Measurements from ENCODE around the gene CIAO1.

GRCh38 chr2:96267159-96267971 is 1.3 kb downstream of the CIAO1 start:
- no peak for TF ChIP-seq POLR2A (IDR thresholded peaks at IDR 0.05; ENCODE audit: low read depth, low read length)
- TF ChIP-seq POLR2AphosphoS5 (IDR thresholded peaks at IDR 0.05; ENCODE audit: low read depth, low read length): no peak
- no peak for TF ChIP-seq TAF1 (IDR thresholded peaks at IDR 0.05; ENCODE audit: low read depth, low read length)
- no peak for TF ChIP-seq POU2F2 (IDR thresholded peaks at IDR 0.05; ENCODE audit: low read depth, low read length)
